IgD-negative memory B cell (primary cell): ENCODE data around the gene NUDT3. TPM values are rescaled to one million over a fixed set of nuclear protein-coding genes. Genes with fewer than 3 reads are reported as not detected.
"Not testable (repeated sequence)": the region's sequence is repeated elsewhere in the genome, so short reads cannot be mapped to it uniquely, and the experiment has no call there.

Experiments used
- H3K27ac Mint-ChIP-seq, 3 donors: one replicate each; pipeline ENCODE4 v1.8.0; 2020 to 2022; ENCODE audit warnings: mild to moderate bottlenecking in 3 of 3, mixed read lengths in 3 of 3, moderate library complexity in 1 of 3
- H3K27me3 Mint-ChIP-seq: one replicate; pipeline ENCODE4 v1.8.0; 2021; ENCODE audit warnings: mixed read lengths
- H3K36me3 Mint-ChIP-seq: one replicate; pipeline ENCODE4 v1.8.0; 2020; ENCODE audit warnings: mild to moderate bottlenecking, mixed read lengths
- H3K4me1 Mint-ChIP-seq, 3 donors: one replicate each; pipeline ENCODE4 v1.8.0; 2020 to 2022; ENCODE audit warnings: mixed read lengths in 3 of 3, mild to moderate bottlenecking in 1 of 3
- H3K4me3 Mint-ChIP-seq, 4 donors: one replicate each; pipeline ENCODE4 v1.8.0; 2020 to 2022; ENCODE audit warnings: mild to moderate bottlenecking in 4 of 4, mixed read lengths in 4 of 4, moderate library complexity in 3 of 4
- H3K9me3 Mint-ChIP-seq, 3 donors: one replicate each; pipeline ENCODE4 v1.8.0; 2020 to 2021; ENCODE audit warnings: mixed read lengths in 3 of 3, mild to moderate bottlenecking in 1 of 3
- polyA plus RNA-seq: library from polyadenylated mRNA; unstranded; fragments of 300-500 nt; fragmentation: Illumina TruSeq; gene quantifications from one replicate; pipeline ENCODE4 v1.2.3, GENCODE V29; 2021

The NUDT3 gene
- polyA plus RNA-seq, 1 donor from 2014 or later, result 11.2 TPM

DNA sequence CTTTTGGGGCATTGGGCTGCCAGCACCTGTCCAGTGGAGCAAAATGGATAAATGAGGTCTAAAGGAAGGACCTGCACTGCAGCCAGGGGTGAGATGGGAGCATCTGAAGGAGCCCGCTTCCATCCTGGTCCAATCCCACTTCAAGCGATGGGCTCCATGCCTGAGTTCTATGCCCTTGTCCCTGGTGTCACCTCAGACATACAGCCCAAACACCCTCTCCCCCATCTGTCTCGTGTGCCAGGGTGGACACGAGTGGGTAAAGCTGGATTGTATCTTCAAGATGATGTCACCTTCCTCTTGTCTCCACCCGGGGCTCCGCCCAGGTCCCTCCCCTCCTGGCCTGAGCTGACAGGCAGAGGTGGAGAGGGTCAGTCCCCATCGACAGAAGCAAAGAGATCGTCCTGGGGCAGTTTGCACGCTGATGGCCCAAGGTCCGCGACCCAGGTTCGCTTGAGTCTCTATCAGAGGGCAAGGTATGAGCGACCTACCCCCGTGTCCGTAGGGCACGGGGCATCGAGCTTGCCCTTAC is 144.2 kb downstream of the NUDT3 start:
- Mint-ChIP-seq H3K4me1 (peaks cover 13 to 25% (median 20%) of the 10 kb centered on the region in 3 donors), H3K36me3 (peaks cover 6% of the 10 kb centered on the region), H3K27me3 (no peaks in the 10 kb centered on the region), H3K27ac (peak overlapping the region; percentile 90 to 98 (median 97)), H3K4me3 (peak overlapping the region; percentile 96 to 99 (median 96)), H3K9me3 (no peaks in the 10 kb centered on the region)

DNA sequence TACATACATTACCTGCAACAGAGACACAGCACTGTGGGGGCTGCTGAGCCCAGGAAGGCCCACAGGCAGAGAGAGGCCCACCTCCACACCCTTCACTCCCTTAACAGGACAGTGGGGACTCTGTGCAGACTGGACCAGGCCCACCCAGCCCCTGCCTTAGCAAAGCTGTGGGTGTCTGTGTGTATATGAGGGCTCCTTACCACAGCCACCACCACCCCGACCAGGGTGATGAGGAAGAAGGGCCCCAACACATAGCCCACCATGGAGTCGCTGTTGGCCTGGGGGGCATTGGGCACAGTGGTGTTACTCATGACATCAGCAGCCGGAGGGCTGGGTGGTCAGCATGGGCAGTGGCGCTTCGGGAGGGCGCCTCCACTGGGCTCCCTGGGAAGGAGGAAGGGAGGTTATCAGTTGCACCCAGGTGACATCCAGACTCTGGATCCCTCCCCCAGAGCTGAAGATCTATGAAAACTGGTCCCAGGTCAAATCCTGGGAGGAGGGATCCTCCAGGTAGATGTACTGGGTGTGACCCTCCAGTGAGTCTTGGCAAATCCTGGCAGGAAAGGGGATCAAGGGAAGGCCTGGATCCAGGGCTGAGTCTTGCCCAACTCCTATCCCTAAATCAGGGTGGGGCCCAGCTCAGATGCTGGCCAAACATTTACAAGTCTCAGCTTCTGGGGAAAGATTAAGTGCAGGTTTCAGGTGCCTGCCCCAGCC is 144.8 kb downstream of the NUDT3 start:
- peak overlapping the region; percentile 90 to 98 (median 97) for H3K27ac Mint-ChIP-seq
- H3K4me1 Mint-ChIP-seq, result peaks cover 13 to 25% (median 17%) of the 10 kb centered on the region in 3 donors
- H3K27me3 Mint-ChIP-seq, result no peaks in the 10 kb centered on the region
- H3K9me3 Mint-ChIP-seq, result no peaks in the 10 kb centered on the region
- H3K4me3 Mint-ChIP-seq, result peak overlapping the region; percentile 96 to 99 (median 96)
- H3K36me3 Mint-ChIP-seq, result peaks cover 2% of the 10 kb centered on the region

DNA sequence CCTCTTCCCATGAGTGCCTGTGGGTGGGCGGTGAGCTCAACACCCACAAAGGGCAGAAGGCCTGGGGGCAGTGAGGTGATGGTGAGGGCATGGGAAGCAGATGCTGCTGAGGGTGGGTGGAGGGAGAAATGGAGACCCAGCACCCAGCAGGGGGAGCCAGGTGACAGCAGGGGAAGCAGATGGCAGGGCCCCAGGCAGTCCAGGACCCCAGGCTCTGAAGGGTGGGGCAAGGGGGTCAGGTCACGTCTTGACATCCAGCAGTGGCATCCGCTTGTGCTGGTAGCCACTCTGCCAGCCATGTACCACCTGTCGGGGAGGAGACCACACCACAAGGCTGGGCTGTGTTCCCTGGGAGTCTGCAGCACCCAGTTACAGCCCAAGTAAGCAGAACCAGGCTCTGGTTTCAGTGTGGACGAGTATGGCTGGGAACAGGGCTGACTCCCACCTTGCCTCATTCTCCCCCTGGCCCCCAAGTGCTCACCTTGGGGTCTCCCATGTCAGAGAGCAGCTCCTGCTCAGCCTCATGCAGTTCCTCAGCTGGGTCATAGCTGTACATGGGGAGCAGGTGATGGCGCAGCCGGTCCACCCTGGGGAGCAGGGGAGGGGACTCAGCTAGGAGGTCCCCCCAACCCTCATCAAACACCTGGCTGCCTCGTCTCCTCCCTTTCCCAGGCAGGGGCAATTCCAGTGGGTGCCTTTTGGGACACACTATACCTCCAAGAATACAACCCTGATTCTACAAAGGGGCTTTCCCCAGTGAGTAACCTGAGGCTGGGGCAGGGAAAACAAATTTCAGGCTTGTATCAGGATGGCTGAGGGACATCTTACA is 145.7 kb downstream of the NUDT3 start:
- Mint-ChIP-seq H3K4me3 (peak overlapping the region in 2 of 4 donors; percentile 82 to 96), H3K9me3 (no peaks in the 10 kb centered on the region), H3K36me3 (no peaks in the 10 kb centered on the region), H3K27me3 (no peaks in the 10 kb centered on the region), H3K27ac (peak overlapping the region; percentile 90 to 97 (median 93)), H3K4me1 (peaks cover 13 to 25% (median 14%) of the 10 kb centered on the region in 3 donors)

DNA sequence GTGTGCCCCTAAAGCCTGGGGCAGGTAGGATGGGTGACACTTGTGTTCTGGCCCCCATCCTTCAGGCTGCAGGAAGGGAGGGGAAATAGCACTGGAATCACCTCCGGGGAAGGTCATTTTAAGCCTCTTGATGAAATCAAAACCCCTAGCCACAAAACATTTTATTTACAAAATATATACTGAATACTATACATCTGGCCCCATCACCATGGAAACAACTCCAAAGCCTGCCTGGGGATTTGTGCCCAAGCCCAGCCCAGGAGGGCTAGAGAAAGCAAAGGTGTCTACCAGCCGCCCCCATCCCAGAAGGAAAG is 146.3 kb downstream of the NUDT3 start:
- no peaks in the 10 kb centered on the region for H3K36me3 Mint-ChIP-seq
- peaks cover 14 to 25% (median 15%) of the 10 kb centered on the region in 3 donors for H3K4me1 Mint-ChIP-seq
- H3K27ac Mint-ChIP-seq, result peak overlapping the region; percentile 74 to 97 (median 93)
- H3K4me3 Mint-ChIP-seq, result peak overlapping the region in 1 of 4 donors; percentile 96
- H3K27me3 Mint-ChIP-seq, result no peaks in the 10 kb centered on the region
- no peaks in the 10 kb centered on the region for H3K9me3 Mint-ChIP-seq

DNA sequence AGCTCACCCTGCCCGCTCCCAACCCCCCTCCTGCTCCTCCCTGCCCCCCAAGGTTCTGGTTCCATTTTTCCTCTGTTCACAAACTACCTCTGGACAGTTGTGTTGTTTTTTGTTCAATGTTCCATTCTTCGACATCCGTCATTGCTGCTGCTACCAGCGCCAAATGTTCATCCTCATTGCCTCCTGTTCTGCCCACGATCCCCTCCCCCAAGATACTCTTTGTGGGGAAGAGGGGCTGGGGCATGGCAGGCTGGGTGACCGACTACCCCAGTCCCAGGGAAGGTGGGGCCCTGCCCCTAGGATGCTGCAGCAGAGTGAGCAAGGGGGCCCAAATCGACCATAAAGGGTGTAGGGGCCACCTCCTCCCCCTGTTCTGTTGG is 146.7 kb downstream of the NUDT3 start:
- not testable (repeated sequence) for H3K27me3 Mint-ChIP-seq, H3K9me3 Mint-ChIP-seq, H3K36me3 Mint-ChIP-seq
- Mint-ChIP-seq H3K4me1 (peaks cover 14 to 25% (median 18%) of the 10 kb centered on the region in 3 donors), H3K27ac (peak overlapping the region; percentile 86 to 97 (median 93)), H3K4me3 (peak overlapping the region in 2 of 4 donors; percentile 30 to 96)

DNA sequence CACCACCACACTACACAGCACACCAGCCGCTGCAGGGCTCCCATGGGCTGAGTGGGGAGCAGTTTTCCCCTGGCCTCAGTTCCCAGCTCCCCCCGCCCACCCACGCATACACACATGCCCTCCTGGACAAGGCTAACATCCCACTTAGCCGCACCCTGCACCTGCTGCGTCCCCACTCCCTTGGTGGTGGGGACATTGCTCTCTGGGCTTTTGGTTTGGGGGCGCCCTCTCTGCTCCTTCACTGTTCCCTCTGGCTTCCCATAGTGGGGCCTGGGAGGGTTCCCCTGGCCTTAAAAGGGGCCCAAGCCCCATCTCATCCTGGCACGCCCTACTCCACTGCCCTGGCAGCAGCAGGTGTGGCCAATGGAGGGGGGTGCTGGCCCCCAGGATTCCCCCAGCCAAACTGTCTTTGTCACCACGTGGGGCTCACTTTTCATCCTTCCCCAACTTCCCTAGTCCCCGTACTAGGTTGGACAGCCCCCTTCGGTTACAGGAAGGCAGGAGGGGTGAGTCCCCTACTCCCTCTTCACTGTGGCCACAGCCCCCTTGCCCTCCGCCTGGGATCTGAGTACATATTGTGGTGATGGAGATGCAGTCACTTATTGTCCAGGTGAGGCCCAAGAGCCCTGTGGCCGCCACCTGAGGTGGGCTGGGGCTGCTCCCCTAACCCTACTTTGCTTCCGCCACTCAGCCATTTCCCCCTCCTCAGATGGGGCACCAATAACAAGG is 147.3 kb downstream of the NUDT3 start:
- not testable (repeated sequence) for H3K9me3 Mint-ChIP-seq, H3K36me3 Mint-ChIP-seq, H3K27me3 Mint-ChIP-seq
- Mint-ChIP-seq H3K27ac (peak overlapping the region in 2 of 3 donors; percentile 86 to 97), H3K4me1 (peaks cover 13 to 25% (median 18%) of the 10 kb centered on the region in 3 donors), H3K4me3 (peak overlapping the region in 2 of 4 donors; percentile 30 to 96)

DNA sequence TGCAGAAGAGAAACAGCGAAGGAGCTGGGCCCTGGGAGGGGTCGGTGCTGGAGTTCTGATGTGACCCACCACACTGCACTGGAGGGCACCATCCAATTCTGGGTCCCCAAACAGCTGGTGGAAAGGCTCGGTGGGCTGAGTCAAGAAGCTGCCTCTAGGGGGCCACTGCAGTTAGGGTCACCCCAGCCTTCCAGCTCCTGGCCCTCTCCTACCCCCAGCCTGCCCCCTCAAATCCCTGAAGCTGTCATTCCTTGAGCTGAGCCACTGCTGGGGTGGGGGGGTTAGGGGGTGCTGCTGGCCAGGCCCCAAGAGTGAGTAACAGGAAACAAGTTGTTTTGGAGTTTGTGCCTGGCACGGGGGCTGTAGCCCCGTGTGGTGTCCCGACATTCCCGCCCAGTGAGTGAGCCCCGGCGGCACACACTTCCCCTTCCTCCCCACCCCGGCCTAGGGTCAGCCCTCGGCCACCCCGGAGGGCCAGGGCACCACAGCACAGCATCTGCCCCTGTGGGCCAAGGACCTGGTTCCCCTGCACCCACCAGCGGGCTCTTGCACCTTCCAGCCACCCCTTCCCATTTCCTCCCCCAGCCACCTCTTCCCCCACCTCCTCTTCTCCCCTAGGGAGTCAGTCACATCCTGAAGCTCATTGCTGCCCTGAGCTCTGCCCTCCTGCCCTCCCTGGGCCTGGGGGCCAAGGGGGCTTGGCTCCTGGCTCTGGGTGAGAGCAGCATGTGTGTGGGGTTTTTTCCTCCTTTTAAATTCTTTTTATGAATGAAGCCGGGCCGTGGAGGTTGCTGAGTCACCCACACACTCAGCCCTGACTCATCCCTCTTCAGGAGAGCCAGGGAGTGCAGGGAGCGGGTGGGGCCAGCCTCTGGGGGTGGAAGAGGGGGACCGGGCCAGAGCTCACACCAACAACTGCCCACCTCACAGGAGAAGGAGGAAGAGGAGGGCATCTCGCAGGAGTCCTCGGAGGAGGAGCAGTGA is 148.3 kb downstream of the NUDT3 start:
- Mint-ChIP-seq H3K27ac (peak overlapping the region in 1 of 3 donors; percentile 88), H3K36me3 (no peaks in the 10 kb centered on the region), H3K27me3 (no peaks in the 10 kb centered on the region), H3K9me3 (no peaks in the 10 kb centered on the region), H3K4me1 (peaks cover 16 to 26% (median 18%) of the 10 kb centered on the region in 3 donors), H3K4me3 (peak overlapping the region in 1 of 4 donors; percentile 79)

- Mint-ChIP-seq H3K9me3 (no peaks in the 10 kb centered on the region), H3K4me3 (peak overlapping the region in 3 of 4 donors; percentile 12 to 79 (median 28)), H3K27ac (peak overlapping the region; percentile 73 to 88 (median 73)), H3K36me3 (no peaks in the 10 kb centered on the region), H3K4me1 (peaks cover 22 to 31% (median 23%) of the 10 kb centered on the region in 3 donors), H3K27me3 (no peaks in the 10 kb centered on the region)
These were observed 149.2 kb downstream of the NUDT3 start for GRCh38 chr6:34243131-34243771.

GRCh38 chr6:34242252-34243130 is 150.0 kb downstream of the NUDT3 start:
- Mint-ChIP-seq H3K36me3 (no peaks in the 10 kb centered on the region), H3K4me1 (peaks cover 17 to 27% (median 19%) of the 10 kb centered on the region in 3 donors), H3K9me3 (no peaks in the 10 kb centered on the region), H3K27ac (peak overlapping the region; percentile 71 to 88 (median 73)), H3K4me3 (peak overlapping the region in 1 of 4 donors; percentile 72), H3K27me3 (no peaks in the 10 kb centered on the region)

GRCh38 chr6:34241351-34242215 is 150.9 kb downstream of the NUDT3 start:
- peak overlapping the region in 2 of 3 donors; percentile 59 to 88 for H3K27ac Mint-ChIP-seq
- no peaks in the 10 kb centered on the region for H3K36me3 Mint-ChIP-seq
- H3K4me1 Mint-ChIP-seq, result peaks cover 15 to 23% (median 16%) of the 10 kb centered on the region in 3 donors
- peak overlapping the region in 2 of 4 donors; percentile 22 to 72 for H3K4me3 Mint-ChIP-seq
- H3K9me3 Mint-ChIP-seq, result no peaks in the 10 kb centered on the region
- H3K27me3 Mint-ChIP-seq, result no peaks in the 10 kb centered on the region

DNA sequence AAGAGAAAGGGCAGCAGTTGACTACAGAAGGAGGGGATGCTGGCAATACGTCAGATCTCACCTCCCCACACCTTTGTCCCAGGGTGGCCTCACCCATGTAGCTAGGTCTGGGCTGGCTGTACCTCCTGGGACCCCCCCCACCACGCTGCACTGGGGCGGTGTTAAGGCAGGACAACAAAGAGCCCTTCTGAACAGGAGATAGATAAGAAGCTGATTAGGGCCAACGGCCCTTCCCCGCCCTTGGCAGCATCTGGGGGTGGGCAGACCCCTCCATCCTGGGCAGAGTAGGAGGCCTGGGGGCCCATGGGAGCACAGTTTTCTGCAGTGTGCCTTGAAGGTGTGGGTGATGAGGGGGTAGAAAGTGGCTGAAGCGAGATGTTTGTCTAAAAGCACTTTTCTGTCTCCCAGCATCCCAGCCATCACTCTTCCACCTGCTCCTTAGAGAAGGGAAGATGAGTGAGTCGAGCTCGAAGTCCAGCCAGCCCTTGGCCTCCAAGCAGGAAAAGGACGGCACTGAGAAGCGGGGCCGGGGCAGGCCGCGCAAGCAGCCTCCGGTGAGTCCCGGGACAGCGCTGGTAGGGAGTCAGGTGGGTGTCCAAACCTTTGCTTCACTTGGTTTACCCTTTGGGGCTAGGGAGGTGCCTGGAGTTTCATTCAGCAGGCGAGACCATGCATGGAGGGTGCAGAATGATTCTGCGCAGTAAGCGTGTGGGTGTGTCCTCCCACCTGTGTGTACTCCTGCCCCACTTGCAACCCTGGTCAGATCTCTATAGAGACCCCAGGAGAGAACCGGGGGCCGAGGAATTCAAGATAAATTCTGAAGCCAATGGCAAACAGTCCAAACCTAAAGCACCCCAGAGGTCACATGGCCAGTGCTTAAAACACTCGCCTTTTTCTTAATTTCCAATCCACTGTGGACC is 151.9 kb downstream of the NUDT3 start:
- no peaks in the 10 kb centered on the region for H3K27me3 Mint-ChIP-seq
- no peaks in the 10 kb centered on the region for H3K36me3 Mint-ChIP-seq
- no peaks in the 10 kb centered on the region for H3K9me3 Mint-ChIP-seq
- H3K27ac Mint-ChIP-seq, result peak overlapping the region in 2 of 3 donors; percentile 59 to 72
- H3K4me1 Mint-ChIP-seq, result peaks cover 12 to 24% (median 17%) of the 10 kb centered on the region in 3 donors
- H3K4me3 Mint-ChIP-seq, result peak overlapping the region in 1 of 4 donors; percentile 67
